BJ (cell line): ENCODE data around the gene AWAT1. TPM values are rescaled to one million over a fixed set of nuclear protein-coding genes. Genes with fewer than 3 reads are reported as not detected.

Source experiments
- CTCF ChIA-PET: fragments of 350-600 bp; formaldehyde crosslinking; extraction: SDS; loops from one replicate; lab custom pipeline; 2021; ENCODE audit warnings: antibody characterized with exemption, inconsistent platforms; lab: Yijun Ruan, JAX
- POLR2A ChIA-PET: fragments of 300-600 bp; sonication (Branson Sonifier 250); formaldehyde crosslinking; extraction: SDS; loops from one replicate; lab custom pipeline; 2021; ENCODE audit warnings: antibody characterized with exemption; lab: Charles Lee
- DNase-seq: peaks from one replicate; pipeline ENCODE4 v3.0.0-alpha.2; 2011; ENCODE audit warnings: low read depth
- H3K27me3 ChIP-seq: 2 replicates; pipeline ENCODE4 v1.6.0; 2011; ENCODE audit warnings: low read length; ENCODE audit not compliant: control insufficient read depth, insufficient read depth
- H3K36me3 ChIP-seq: 2 replicates; pipeline ENCODE4 v1.5.1; 2011; ENCODE audit warnings: low read length; ENCODE audit not compliant: control insufficient read depth, insufficient read depth
- H3K4me3 ChIP-seq: 2 replicates; pipeline ENCODE4 v1.5.1; 2011; ENCODE audit warnings: low read depth, mild to moderate bottlenecking, control low read depth, low read length
- polyA plus RNA-seq: library from polyadenylated mRNA; depleted of rRNA; stranded (reverse); fragments of >200 nt; gene quantifications from 2 replicates; pipeline ENCODE4 v1.2.3, GENCODE V29; 2011
- TF ChIP-seq, protein P1 (sequence below): IDR thresholded peaks from 2 replicates; pipeline ENCODE4 v1.5.1; 2011; ENCODE audit warnings: low read depth, mild to moderate bottlenecking, control low read depth, inconsistent platforms, low read length, moderate library complexity; ENCODE audit not compliant: insufficient read depth

AWAT1 gene
- polyA plus RNA-seq, 1 experiment = not detected

GRCh38 chrX:70219938-70220764 is 14.3 kb upstream of the AWAT1 start:
- Histone ChIP-seq H3K36me3 (no peaks in the 10 kb centered on the region), H3K4me3 (no peak overlapping the region), H3K27me3 (no peaks in the 10 kb centered on the region)
- CTCF ChIA-PET = no interaction called here
- DNase-seq = no peak
- TF ChIP-seq, protein P1, sequence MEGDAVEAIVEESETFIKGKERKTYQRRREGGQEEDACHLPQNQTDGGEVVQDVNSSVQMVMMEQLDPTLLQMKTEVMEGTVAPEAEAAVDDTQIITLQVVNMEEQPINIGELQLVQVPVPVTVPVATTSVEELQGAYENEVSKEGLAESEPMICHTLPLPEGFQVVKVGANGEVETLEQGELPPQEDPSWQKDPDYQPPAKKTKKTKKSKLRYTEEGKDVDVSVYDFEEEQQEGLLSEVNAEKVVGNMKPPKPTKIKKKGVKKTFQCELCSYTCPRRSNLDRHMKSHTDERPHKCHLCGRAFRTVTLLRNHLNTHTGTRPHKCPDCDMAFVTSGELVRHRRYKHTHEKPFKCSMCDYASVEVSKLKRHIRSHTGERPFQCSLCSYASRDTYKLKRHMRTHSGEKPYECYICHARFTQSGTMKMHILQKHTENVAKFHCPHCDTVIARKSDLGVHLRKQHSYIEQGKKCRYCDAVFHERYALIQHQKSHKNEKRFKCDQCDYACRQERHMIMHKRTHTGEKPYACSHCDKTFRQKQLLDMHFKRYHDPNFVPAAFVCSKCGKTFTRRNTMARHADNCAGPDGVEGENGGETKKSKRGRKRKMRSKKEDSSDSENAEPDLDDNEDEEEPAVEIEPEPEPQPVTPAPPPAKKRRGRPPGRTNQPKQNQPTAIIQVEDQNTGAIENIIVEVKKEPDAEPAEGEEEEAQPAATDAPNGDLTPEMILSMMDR = no peak
- POLR2A ChIA-PET = no interaction called here

- ChIA-PET POLR2A (no interaction called here), CTCF (no interaction called here)
- no peak overlapping the region for H3K4me3 ChIP-seq
These were observed 8.4 kb upstream of the AWAT1 start for GRCh38 chrX:70226048-70226447.

GRCh38 chrX:70226687-70227086 is 7.8 kb upstream of the AWAT1 start:
- no peak for DNase-seq
- Histone ChIP-seq H3K36me3 (no peaks in the 10 kb centered on the region), H3K27me3 (no peaks in the 10 kb centered on the region), H3K4me3 (no peak overlapping the region)
- POLR2A ChIA-PET = no interaction called here
- CTCF ChIA-PET = no interaction called here
- TF ChIP-seq, protein P1 = no peak

More at GRCh38 chrX:70226048-70226447, 8.4 kb upstream of the AWAT1 start:
- DNase-seq = no peak
- Histone ChIP-seq H3K27me3 (no peaks in the 10 kb centered on the region), H3K36me3 (no peaks in the 10 kb centered on the region)
- TF ChIP-seq, protein P1 = no peak

- no peak for DNase-seq
- CTCF ChIA-PET = no interaction called here
- no peaks in the 10 kb centered on the region for H3K36me3 ChIP-seq
- POLR2A ChIA-PET = no interaction called here
- no peak overlapping the region for H3K4me3 ChIP-seq
- TF ChIP-seq, protein P1 = no peak
- H3K27me3 ChIP-seq = peaks cover 1% of the 10 kb centered on the region; the same call in 1 of the 2 replicates
These were observed 2.8 kb upstream of the AWAT1 start for GRCh38 chrX:70231666-70232065.

- TF ChIP-seq, protein P1 = no peak
- ChIA-PET CTCF (interaction anchor here (0.6 kb wide), 1 partner anchor 358 kb away, joined by 4 read pairs; no protein-coding TSS in a partner anchor), POLR2A (no interaction called here)
- no peaks in the 10 kb centered on the region for H3K36me3 ChIP-seq
- no peak for DNase-seq
- H3K4me3 ChIP-seq = no peak overlapping the region
- no peaks in the 10 kb centered on the region for H3K27me3 ChIP-seq
These were observed 6.3 kb downstream of the AWAT1 start for GRCh38 chrX:70240751-70241150.
